DMS53 treated with DMSO at 0.1 percent for 48 hours (cell line): ENCODE results near the gene VAMP4.
"Not testable (repeated sequence)": the region's sequence is repeated elsewhere in the genome, so short reads cannot be mapped to it uniquely, and the experiment has no call there.

ENCODE experiments used
- DNase-seq: peaks from one replicate; lab custom pipeline; 2025; ENCODE audit not compliant: unreplicated experiment; lab: John Stamatoyannopoulos, UW

VAMP4 gene

DNA sequence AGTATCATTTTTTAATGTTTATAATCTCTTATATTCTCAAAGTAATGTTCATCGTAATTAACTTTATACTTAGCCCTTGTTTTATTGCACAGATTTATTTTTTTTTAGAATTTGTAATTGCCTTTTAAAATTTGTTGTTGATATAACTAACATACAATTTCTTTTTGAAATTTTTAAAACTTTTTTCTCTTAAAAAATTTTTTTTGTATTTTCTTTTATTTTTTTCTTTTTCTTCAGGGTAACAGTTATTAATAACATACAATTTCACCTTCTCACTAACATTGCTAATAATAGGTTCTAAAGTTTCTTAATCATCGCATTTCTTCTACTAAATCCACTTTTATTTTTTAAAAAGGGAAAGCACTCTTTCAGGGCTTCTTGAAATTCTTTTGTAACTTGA is 11.3 kb upstream of the VAMP4 start:
- no peak for DNase-seq

GRCh38 chr1:171751221-171751620 is 9.4 kb upstream of the VAMP4 start:
- DNase-seq, result no peak

DNA sequence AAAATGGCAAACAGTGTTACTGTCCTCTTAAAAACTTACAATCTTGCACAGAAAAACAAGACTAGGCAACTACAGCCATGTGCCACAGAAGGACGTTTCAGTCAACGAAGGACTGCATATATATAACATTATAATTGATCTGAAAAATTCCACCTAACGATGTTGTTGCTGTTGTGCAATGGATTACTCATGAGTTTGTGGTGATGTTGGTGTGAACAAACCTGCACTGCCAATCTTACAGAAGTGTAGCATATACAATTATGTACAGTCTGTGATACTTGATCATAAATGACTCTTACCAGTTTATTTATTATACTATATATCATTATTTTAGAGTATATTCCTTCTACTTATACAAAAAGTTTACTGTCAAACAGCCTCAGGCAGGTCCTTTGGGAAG is 6.8 kb upstream of the VAMP4 start:
- DNase-seq, result no peak

GRCh38 chr1:171744986-171745385 is 3.1 kb upstream of the VAMP4 start:
- DNase-seq, result no peak

- no peak for DNase-seq
These were observed 1.4 kb upstream of the VAMP4 start for GRCh38 chr1:171743081-171743870.

DNA sequence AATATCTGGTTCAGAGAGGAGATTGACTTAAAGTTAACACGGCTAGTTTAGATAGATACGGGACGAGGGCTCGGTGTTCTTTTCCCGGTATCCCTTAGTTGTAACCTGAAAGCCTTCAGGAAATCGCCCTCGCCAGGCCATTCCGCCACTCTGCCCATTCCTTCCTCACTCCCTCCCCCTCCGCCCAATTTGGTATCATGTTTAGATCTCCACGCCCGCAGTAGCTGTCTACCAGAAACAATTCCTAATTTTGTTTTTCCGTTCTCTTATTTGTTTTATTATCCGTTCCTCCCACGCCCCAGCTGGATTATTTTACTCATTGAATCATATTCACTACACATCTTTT is 685 bp upstream of the VAMP4 start:
- no peak for DNase-seq

- peak; percentile 29 for DNase-seq
These were observed 636 bp downstream of the VAMP4 start for GRCh38 chr1:171740987-171741871.

DNA sequence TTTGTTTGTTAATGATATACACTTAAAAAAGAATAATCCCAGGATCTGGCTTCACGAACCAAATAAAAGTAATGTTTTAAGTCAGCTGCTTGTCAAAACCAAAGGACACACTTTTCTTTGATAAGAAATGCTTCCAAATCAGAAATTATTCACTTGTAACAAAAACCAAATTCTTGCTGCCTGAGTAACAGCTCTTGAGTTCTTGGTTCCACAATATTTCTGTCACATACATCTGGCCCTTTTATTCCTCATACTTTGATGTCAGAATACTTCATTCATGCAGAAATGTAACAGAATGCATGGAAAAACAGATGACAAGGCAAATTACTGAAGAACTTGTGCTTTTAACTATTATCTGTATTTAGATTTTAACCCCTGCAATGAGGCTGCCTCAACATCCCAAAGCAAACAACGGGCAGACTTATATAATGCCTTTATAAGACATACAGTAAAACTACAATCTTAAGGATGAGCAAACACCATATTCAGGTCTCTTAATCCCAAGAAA is 1.5 kb downstream of the VAMP4 start:
- no peak for DNase-seq

GRCh38 chr1:171739656-171740055 is 2.2 kb downstream of the VAMP4 start:
- DNase-seq, result no peak

GRCh38 chr1:171738911-171739310 is 3.0 kb downstream of the VAMP4 start:
- no peak for DNase-seq

- no peak for DNase-seq
These were observed 5.7 kb downstream of the VAMP4 start for GRCh38 chr1:171736196-171736595.

GRCh38 chr1:171730052-171730451 is 11.8 kb downstream of the VAMP4 start:
- no peak for DNase-seq

DNA sequence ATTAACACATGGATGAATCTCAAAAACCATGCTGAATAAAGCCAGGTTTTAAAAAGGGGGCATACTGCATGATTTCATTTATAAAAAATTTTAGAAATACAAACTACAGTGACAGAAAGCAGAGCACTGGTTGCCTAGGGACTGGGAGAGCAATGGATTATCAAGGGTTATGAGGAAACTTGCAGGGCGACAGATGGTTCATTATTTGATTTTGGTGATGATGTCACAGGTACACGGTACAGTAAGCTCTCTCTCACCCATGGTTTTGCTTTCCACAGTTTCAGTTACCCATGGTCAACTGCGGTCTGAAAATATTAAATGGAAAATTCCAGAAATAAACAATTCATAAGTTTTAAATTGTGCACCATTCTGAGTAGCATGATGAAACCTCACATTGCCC is 14.1 kb downstream of the VAMP4 start:
- DNase-seq, result peak; percentile 56

GRCh38 chr1:171723180-171723579 is 18.7 kb downstream of the VAMP4 start:
- not testable (repeated sequence) for DNase-seq

DNA sequence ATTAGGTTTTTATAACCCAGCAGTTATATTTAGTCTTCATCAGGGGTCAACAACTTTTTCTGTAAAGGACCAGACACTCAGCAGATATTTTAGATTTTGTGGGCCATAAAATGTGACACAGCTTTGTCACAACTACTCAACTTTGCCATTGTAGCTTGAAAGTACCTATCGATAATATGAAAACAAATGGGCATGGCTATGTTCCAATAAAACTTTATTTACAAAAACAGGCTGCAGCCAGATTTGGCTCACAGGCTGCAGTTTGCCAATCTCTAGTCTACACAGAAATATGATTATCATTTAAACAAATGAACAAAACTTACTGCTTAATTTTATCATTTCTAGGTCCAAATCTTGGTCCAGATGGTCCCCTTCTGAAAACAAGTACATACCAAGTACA is 23.0 kb downstream of the VAMP4 start:
- DNase-seq, result no peak

- DNase-seq, result no peak
These were observed 23.6 kb downstream of the VAMP4 start for GRCh38 chr1:171718216-171718615.

- no peak for DNase-seq
These were observed 24.7 kb downstream of the VAMP4 start for GRCh38 chr1:171717062-171717718.

DNA sequence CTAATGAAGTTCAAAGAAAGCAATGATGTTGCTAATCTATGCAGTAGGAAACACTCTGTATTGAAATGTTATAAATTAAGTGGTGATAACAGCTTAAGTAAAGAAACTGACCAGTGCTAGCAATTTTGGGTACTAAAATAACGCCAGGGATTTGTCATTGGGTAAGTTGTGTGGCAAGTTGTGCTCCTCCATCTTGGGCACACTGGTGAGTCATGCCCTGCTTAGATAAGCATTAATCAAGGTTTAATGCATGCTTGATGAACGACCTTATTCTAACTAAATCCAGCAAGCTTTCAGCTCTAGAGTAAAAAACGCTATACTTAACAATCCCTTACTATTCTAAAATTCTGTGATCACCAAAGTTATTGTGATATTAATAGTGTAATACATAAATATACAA is 25.2 kb downstream of the VAMP4 start:
- no peak for DNase-seq

DNA sequence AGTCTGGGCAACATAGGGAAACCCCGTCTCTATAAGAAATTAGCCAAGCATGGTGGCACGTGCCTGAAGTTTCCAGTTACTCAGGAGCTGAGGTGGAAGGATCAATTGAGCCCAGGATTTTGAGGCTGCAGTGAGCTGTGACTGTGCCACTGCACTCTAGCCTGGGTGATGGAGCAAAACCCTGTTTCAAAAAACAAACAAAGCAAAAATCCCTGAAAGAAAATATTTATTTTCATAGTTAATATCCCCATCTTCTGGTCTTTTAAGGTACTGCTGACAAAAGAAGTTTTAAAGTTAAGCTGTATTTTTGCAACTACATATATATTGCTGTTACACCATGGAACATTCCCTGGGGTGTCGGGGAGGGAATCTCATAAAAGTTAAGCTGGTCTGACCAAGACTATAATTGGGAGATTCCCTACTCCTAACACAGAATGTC is 26.0 kb downstream of the VAMP4 start:
- DNase-seq, result peak; percentile 3

GRCh38 chr1:171712341-171712740 is 29.5 kb downstream of the VAMP4 start:
- DNase-seq, result no peak

GRCh38 chr1:171711643-171712042 is 30.2 kb downstream of the VAMP4 start:
- DNase-seq, result no peak

- no peak for DNase-seq
These were observed 34.3 kb downstream of the VAMP4 start for GRCh38 chr1:171707583-171707982.
